Measurements from ENCODE around the gene CLRN1.

DNA sequence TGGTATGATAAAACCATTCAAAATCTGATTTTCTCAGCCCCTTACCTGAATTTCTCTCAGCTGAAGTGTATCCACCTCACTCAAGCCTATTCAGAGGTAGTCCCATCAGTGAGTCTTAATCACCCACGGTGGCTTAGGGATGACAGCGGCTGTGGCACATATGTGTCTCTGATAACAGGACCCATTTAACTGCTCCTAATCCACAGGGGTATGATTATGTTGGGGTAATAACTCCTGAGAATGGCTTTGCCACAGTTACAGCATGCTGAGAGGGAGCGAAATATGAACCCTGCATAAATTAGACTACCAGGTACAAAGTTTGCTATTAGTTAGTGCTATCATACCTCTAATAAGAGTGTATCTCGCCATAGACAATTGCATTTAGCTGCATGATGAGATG, 10.6 kb downstream of the CLRN1 start:
- TF ChIP-seq, protein P1, sequence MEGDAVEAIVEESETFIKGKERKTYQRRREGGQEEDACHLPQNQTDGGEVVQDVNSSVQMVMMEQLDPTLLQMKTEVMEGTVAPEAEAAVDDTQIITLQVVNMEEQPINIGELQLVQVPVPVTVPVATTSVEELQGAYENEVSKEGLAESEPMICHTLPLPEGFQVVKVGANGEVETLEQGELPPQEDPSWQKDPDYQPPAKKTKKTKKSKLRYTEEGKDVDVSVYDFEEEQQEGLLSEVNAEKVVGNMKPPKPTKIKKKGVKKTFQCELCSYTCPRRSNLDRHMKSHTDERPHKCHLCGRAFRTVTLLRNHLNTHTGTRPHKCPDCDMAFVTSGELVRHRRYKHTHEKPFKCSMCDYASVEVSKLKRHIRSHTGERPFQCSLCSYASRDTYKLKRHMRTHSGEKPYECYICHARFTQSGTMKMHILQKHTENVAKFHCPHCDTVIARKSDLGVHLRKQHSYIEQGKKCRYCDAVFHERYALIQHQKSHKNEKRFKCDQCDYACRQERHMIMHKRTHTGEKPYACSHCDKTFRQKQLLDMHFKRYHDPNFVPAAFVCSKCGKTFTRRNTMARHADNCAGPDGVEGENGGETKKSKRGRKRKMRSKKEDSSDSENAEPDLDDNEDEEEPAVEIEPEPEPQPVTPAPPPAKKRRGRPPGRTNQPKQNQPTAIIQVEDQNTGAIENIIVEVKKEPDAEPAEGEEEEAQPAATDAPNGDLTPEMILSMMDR (IDR thresholded peaks at IDR 0.05; ENCODE audit: poor library complexity) = no peak
- TF ChIP-seq EZH2phosphoT487 (IDR thresholded peaks at IDR 0.05; ENCODE audit: low read depth, severe bottlenecking, unreplicated experiment) = no peak

Data from hepatocyte (in vitro differentiated cells).